MCF 10A (cell line): ENCODE measurements around the gene MEFV. TPM values are rescaled to one million over a fixed set of nuclear protein-coding genes. Genes with fewer than 3 reads are reported as not detected.
"Not testable (repeated sequence)": the region's sequence is repeated elsewhere in the genome, so short reads cannot be mapped to it uniquely, and the experiment has no call there.

Source experiments
- BruUV-seq: library from RNA; stranded (reverse); fragments of 400-500 nt; replicated peaks from 2 replicates; lab custom pipeline; 2021; lab: Mats Ljungman, UMichigan
- CTCF ChIA-PET: fragments of 300-600 bp; sonication (Branson Sonifier 250); formaldehyde crosslinking; extraction: SDS; loops from one replicate; lab custom pipeline; 2021; ENCODE audit warnings: antibody characterized with exemption, inconsistent platforms; lab: Yijun Ruan, JAX
- POLR2A ChIA-PET: fragments of 300-600, 350-650 bp; sonication (Branson Sonifier 250); formaldehyde crosslinking; extraction: SDS; loops from one replicate; lab custom pipeline; 2020; ENCODE audit warnings: antibody characterized with exemption, inconsistent platforms; lab: Yijun Ruan, JAX
- DNase-seq: peaks from one replicate; pipeline ENCODE4 v3.0.0-alpha.2; 2018; ENCODE audit not compliant: unreplicated experiment
- H3K27ac Mint-ChIP-seq: one replicate; pipeline ENCODE4 v1.8.0; 2022; ENCODE audit warnings: mild to moderate bottlenecking, low read depth, mixed read lengths; ENCODE audit not compliant: unreplicated experiment
- H3K27me3 Mint-ChIP-seq: one replicate; pipeline ENCODE4 v1.8.0; 2022; ENCODE audit warnings: mixed read lengths; ENCODE audit not compliant: insufficient read depth, unreplicated experiment
- H3K36me3 Mint-ChIP-seq: one replicate; pipeline ENCODE4 v1.8.0; 2022; ENCODE audit warnings: mild to moderate bottlenecking, moderate library complexity, mixed read lengths; ENCODE audit not compliant: insufficient read depth, unreplicated experiment
- H3K4me1 Mint-ChIP-seq: one replicate; pipeline ENCODE4 v1.8.0; 2022; ENCODE audit warnings: mixed read lengths; ENCODE audit not compliant: insufficient read depth, unreplicated experiment
- H3K4me3 Mint-ChIP-seq: one replicate; pipeline ENCODE4 v1.8.0; 2022; ENCODE audit warnings: mild to moderate bottlenecking, moderate library complexity, mixed read lengths; ENCODE audit not compliant: unreplicated experiment
- H3K9me3 Mint-ChIP-seq: one replicate; pipeline ENCODE4 v1.8.0; 2022; ENCODE audit warnings: mixed read lengths; ENCODE audit not compliant: unreplicated experiment
- CTCF ChIP-seq: fragments of 200-600 bp; IDR thresholded peaks from one replicate; pipeline ENCODE4 v1.8.0; 2022; ENCODE audit warnings: antibody characterized with exemption, mild to moderate bottlenecking; ENCODE audit not compliant: unreplicated experiment
- intact Hi-C: fragments of 100-400 bp; cut with micrococcal nuclease; formaldehyde crosslinking; loops from 2 replicates; pipeline ENCODE4 v1.14.1; 2022
- total RNA-seq: library from RNA; stranded (reverse); gene quantifications from 2 replicates; pipeline ENCODE4 v1.2.3, GENCODE V29; 2022

MEFV gene
- total RNA-seq, 1 experiment from 2014 or later: 0.72 TPM

GRCh38 chr16:3207086-3207953, 49.1 kb downstream of the MEFV start:
- TF ChIP-seq CTCF: no peak
- no TSS peak for BruUV-seq
- Mint-ChIP-seq H3K4me3 (no peak overlapping the region), H3K36me3 (peaks cover 5% of the 10 kb centered on the region), H3K27ac (no peak overlapping the region), H3K9me3 (peaks cover 23% of the 10 kb centered on the region), H3K27me3 (peaks cover 20% of the 10 kb centered on the region), H3K4me1 (no peaks in the 10 kb centered on the region)
- ChIA-PET CTCF (interaction anchor here (0.6 kb wide), 1 partner anchor 27 kb away, joined by 3 read pairs; no protein-coding TSS in a partner anchor), POLR2A (no interaction called here)
- DNase-seq: no peak
- intact Hi-C loops: no loop called here

- intact Hi-C loops, H3K27ac Mint-ChIP-seq, DNase-seq, H3K4me3 Mint-ChIP-seq, H3K4me1 Mint-ChIP-seq, BruUV-seq, H3K36me3 Mint-ChIP-seq: not testable (repeated sequence)
- H3K9me3 Mint-ChIP-seq: peaks cover 18% of the 10 kb centered on the region
- ChIA-PET POLR2A (interaction anchor here (0.7 kb wide), 1 partner anchor 7 kb away, joined by 3 read pairs; no protein-coding TSS in a partner anchor), CTCF (interaction anchor here (0.6 kb wide), 1 partner anchor 32 kb away, joined by 4 read pairs; no protein-coding TSS in a partner anchor)
- peaks cover 20% of the 10 kb centered on the region for H3K27me3 Mint-ChIP-seq
Measured at GRCh38 chr16:3205939-3206338, 50.5 kb downstream of the MEFV start.

GRCh38 chr16:3202903-3203539, 53.4 kb downstream of the MEFV start:
- BruUV-seq: no TSS peak
- no peak for DNase-seq
- ChIA-PET POLR2A (interaction anchor here (1.1 kb wide), 1 partner anchor 62 kb away, joined by 4 read pairs; no protein-coding TSS in a partner anchor), CTCF (no interaction called here)
- Mint-ChIP-seq H3K27ac (no peak overlapping the region), H3K9me3 (peaks cover 18% of the 10 kb centered on the region), H3K27me3 (peaks cover 20% of the 10 kb centered on the region), H3K4me1 (no peaks in the 10 kb centered on the region), H3K36me3 (peaks cover 5% of the 10 kb centered on the region), H3K4me3 (no peak overlapping the region)
- intact Hi-C loops: no loop called here
- no peak for TF ChIP-seq CTCF

- H3K27me3 Mint-ChIP-seq: peaks cover 4% of the 10 kb centered on the region
- no peaks in the 10 kb centered on the region for H3K36me3 Mint-ChIP-seq
- POLR2A ChIA-PET: interaction anchor here (1.1 to 2.0 kb wide), 3 partner anchors 11 to 48 kb away, joined by 3 to 5 read pairs (median 3); partner anchors contain the start of gene OR1F1
- no peak for TF ChIP-seq CTCF
- no TSS peak for BruUV-seq
- CTCF ChIA-PET: interaction anchor here (0.7 to 1.0 kb wide), 2 partner anchors 9 to 66 kb away, joined by 3 read pairs; no protein-coding TSS in a partner anchor
- no peak for DNase-seq
- no peaks in the 10 kb centered on the region for H3K4me1 Mint-ChIP-seq
- no peak overlapping the region for H3K27ac Mint-ChIP-seq
- no peaks in the 10 kb centered on the region for H3K9me3 Mint-ChIP-seq
- no peak overlapping the region for H3K4me3 Mint-ChIP-seq
- intact Hi-C loops: no loop called here
Measured at GRCh38 chr16:3198334-3199072, 57.9 kb downstream of the MEFV start.

- intact Hi-C loops, H3K9me3 Mint-ChIP-seq: not testable (repeated sequence)
Measured at GRCh38 chr16:3197694-3198333, 58.6 kb downstream of the MEFV start.

More at GRCh38 chr16:3197694-3198333, 58.6 kb downstream of the MEFV start:
- H3K4me1 Mint-ChIP-seq, H3K4me3 Mint-ChIP-seq, DNase-seq, H3K27me3 Mint-ChIP-seq, H3K36me3 Mint-ChIP-seq, H3K27ac Mint-ChIP-seq, BruUV-seq, CTCF ChIA-PET: not testable (repeated sequence)
- POLR2A ChIA-PET: interaction anchor here (1.2 to 2.0 kb wide), 2 partner anchors 10 to 37 kb away, joined by 3 to 5 read pairs; partner anchors contain the start of gene OR1F1
